HepG2 (cell line): Measurements from ENCODE around the gene ADCYAP1R1. TPM values are rescaled to one million over a fixed set of nuclear protein-coding genes. Genes with fewer than 3 reads are reported as not detected.

ENCODE experiments used
- ATAC-seq: fragments of 200-7000 bp; cut with Tn5 transposase; 3 replicates; pipeline ENCODE4 v1.9.1; 2020; ENCODE audit warnings: mild to moderate bottlenecking, moderate library complexity
- BruUV-seq: library from RNA; stranded (reverse); fragments of 400-500 nt; replicated peaks from 2 replicates; lab custom pipeline; 2021; lab: Mats Ljungman, UMichigan
- CTCF ChIA-PET: fragments of 300-600 bp; formaldehyde crosslinking; extraction: SDS; loops from one replicate; lab custom pipeline; 2021; ENCODE audit warnings: low total read pairs, inconsistent platforms, low intra/inter-chr PET ratio; lab: Yijun Ruan, JAX
- POLR2A ChIA-PET: fragments of 350-600 bp; sonication (Branson Sonifier 250); formaldehyde crosslinking; loops from one replicate; lab custom pipeline; 2020; ENCODE audit warnings: antibody characterized with exemption, inconsistent platforms; lab: Yijun Ruan, JAX
- DNase-seq: peaks from one replicate; pipeline ENCODE4 v3.0.0-alpha.2; 2015; ENCODE audit warnings: low spot score
- FAIRE-seq: peaks from 3 replicates; lab custom pipeline; 2011; peaks lifted over from hg19 to GRCh38; lab: Jason Lieb, UNC
- H2AFZ ChIP-seq: one replicate; pipeline ENCODE4 v1.6.1; 2011; ENCODE audit warnings: low read length, inconsistent platforms
- H3K27ac ChIP-seq: fragments of 300-600 bp; 3 replicates; pipeline ENCODE4 v1.8.0; 2011; ENCODE audit warnings: mixed run types, mild to moderate bottlenecking, mixed read lengths, low read length, inconsistent platforms; ENCODE audit not compliant: insufficient read depth; ENCODE audit errors: extremely low read length
- H3K27me3 ChIP-seq, 2 experiments: fragments of 200-600 bp in 1 of 2; 2 replicates in 1 of 2; 3 replicates in 1 of 2; pipeline versions ENCODE4 v1.6.0 to v1.8.0; 2011; ENCODE audit warnings: low read length in 2 of 2, mild to moderate bottlenecking in 2 of 2, moderate library complexity in 2 of 2, inconsistent platforms in 1 of 2; ENCODE audit not compliant: insufficient read depth in 2 of 2, control insufficient read depth in 1 of 2
- H3K36me3 ChIP-seq, 2 experiments: fragments of 200-600 bp in 1 of 2; replicated peaks in 1 of 2; 2 replicates in 1 of 2; 3 replicates in 1 of 2; pipeline versions ENCODE4 v1.5.1 to v1.8.0; 2011; ENCODE audit warnings: low read length in 2 of 2, inconsistent platforms in 1 of 2; ENCODE audit not compliant: insufficient read depth in 2 of 2, control insufficient read depth in 1 of 2
- H3K4me1 ChIP-seq: 2 replicates; pipeline ENCODE4 v1.5.1; 2012; ENCODE audit warnings: low read length, inconsistent platforms; ENCODE audit not compliant: insufficient read depth
- H3K4me2 ChIP-seq: 2 replicates; pipeline ENCODE4 v1.6.0; 2011; ENCODE audit warnings: low read depth, low read length, inconsistent platforms
- H3K4me3 ChIP-seq, 3 experiments: fragments of 200-600 bp in 1 of 3; sonication (generic), shearing (Covaris generic) in 1 of 3; replicated peaks in 1 of 3; 2 replicates each; pipeline ENCODE4 v1.5.1; 2011 to 2016; ENCODE audit warnings: low read length in 3 of 3, inconsistent platforms in 2 of 3, low read depth in 2 of 3, mild to moderate bottlenecking in 2 of 3, control low read depth in 1 of 3, mixed read lengths in 1 of 3; ENCODE audit not compliant: insufficient read depth in 1 of 3
- H3K79me2 ChIP-seq: one replicate; pipeline ENCODE4 v1.6.1; 2011; ENCODE audit warnings: low read length, inconsistent platforms; ENCODE audit not compliant: insufficient read depth
- H3K9ac ChIP-seq: 2 replicates; pipeline ENCODE4 v1.6.0; 2011; ENCODE audit warnings: mild to moderate bottlenecking, low read depth, low read length, inconsistent platforms; ENCODE audit not compliant: insufficient read depth
- H3K9me3 ChIP-seq: 2 replicates; pipeline ENCODE4 v1.5.1; 2012; ENCODE audit warnings: mild to moderate bottlenecking, low read length
- H4K20me1 ChIP-seq: 2 replicates; pipeline ENCODE4 v1.6.0; 2011; ENCODE audit warnings: inconsistent platforms, mild to moderate bottlenecking, low read length, moderate library complexity; ENCODE audit not compliant: insufficient read depth
- ARID5B ChIP-seq: IDR thresholded peaks from 2 replicates; pipeline ENCODE4 v1.4.0; 2020; ENCODE audit warnings: mild to moderate bottlenecking, missing genetic modification reagents
- CEBPB ChIP-seq: IDR thresholded peaks from 2 replicates; pipeline ENCODE4 v1.6.1; 2011; ENCODE audit warnings: low read depth, low read length, improper control_type of control experiment, borderline replicate concordance
- CTCF ChIP-seq: sonication (generic); formaldehyde crosslinking; IDR thresholded peaks from 2 replicates; pipeline ENCODE4 v1.5.0; 2020; ENCODE audit warnings: mild to moderate bottlenecking, missing genetic modification reagents, moderate library complexity
- ISL2 ChIP-seq: sonication (generic); formaldehyde crosslinking; IDR thresholded peaks from 2 replicates; pipeline ENCODE4 v1.5.0; 2020; ENCODE audit warnings: missing genetic modification reagents
- MAX ChIP-seq: IDR thresholded peaks from 2 replicates; pipeline ENCODE4 v1.6.1; 2012; ENCODE audit warnings: inconsistent platforms
- NFE2L1 ChIP-seq: sonication (generic); formaldehyde crosslinking; IDR thresholded peaks from 2 replicates; pipeline ENCODE4 v1.4.0; 2020; ENCODE audit warnings: missing genetic modification reagents, mild to moderate bottlenecking, borderline replicate concordance
- NRL ChIP-seq: sonication (generic); formaldehyde crosslinking; IDR thresholded peaks from 2 replicates; pipeline ENCODE4 v1.5.0; 2020; ENCODE audit warnings: missing genetic modification reagents, mild to moderate bottlenecking, moderate library complexity, borderline replicate concordance
- RAD21 ChIP-seq: fragments of 450-650 bp; formaldehyde crosslinking; IDR thresholded peaks from 2 replicates; pipeline ENCODE4 v1.5.0; 2020; ENCODE audit warnings: mild to moderate bottlenecking
- SRSF4 ChIP-seq: fragments of 200-400 bp; formaldehyde crosslinking; IDR thresholded peaks from one replicate; pipeline ENCODE4 v1.6.1; 2018; ENCODE audit warnings: mild to moderate bottlenecking, low read depth, low read length, moderate library complexity; ENCODE audit not compliant: poor library complexity, severe bottlenecking
- TFDP2 ChIP-seq: sonication (generic); formaldehyde crosslinking; IDR thresholded peaks from 2 replicates; pipeline ENCODE4 v1.4.0; 2020; ENCODE audit warnings: missing genetic modification reagents
- YY1 ChIP-seq: IDR thresholded peaks from 2 replicates; pipeline ENCODE4 v1.6.1; 2011; ENCODE audit warnings: low read length, low read depth, moderate library complexity, mild to moderate bottlenecking; ENCODE audit not compliant: insufficient read depth, insufficient replicate concordance
- ZIK1 ChIP-seq: sonication (generic); formaldehyde crosslinking; IDR thresholded peaks from 2 replicates; pipeline ENCODE4 v1.5.0; 2020; ENCODE audit warnings: mild to moderate bottlenecking, low read depth, missing genetic modification reagents, borderline replicate concordance
- ZNF234 ChIP-seq: sonication (generic); formaldehyde crosslinking; conservative IDR thresholded peaks from 2 replicates; pipeline ENCODE4 v1.5.1; 2020; ENCODE audit warnings: mild to moderate bottlenecking, missing genetic modification reagents
- ZNF605 ChIP-seq: sonication (generic); formaldehyde crosslinking; IDR thresholded peaks from 2 replicates; pipeline ENCODE4 v1.8.0; 2022; ENCODE audit warnings: mild to moderate bottlenecking, missing genetic modification reagents
- ZNF614 ChIP-seq: IDR thresholded peaks from 2 replicates; pipeline ENCODE4 v1.6.1; 2018; ENCODE audit warnings: missing biosample characterization, missing genetic modification reagents, inconsistent platforms, borderline replicate concordance
- ZNF761 ChIP-seq: sonication (generic); formaldehyde crosslinking; conservative IDR thresholded peaks from 2 replicates; pipeline ENCODE4 v1.4.0; 2020; ENCODE audit warnings: mild to moderate bottlenecking, missing genetic modification reagents
- WGBS: methylation state at CpG from one replicate; pipeline ENCODE4 v1.1.6; 2017; ENCODE audit warnings: low lambda C conversion rate; 5-methylcytosine and 5-hydroxymethylcytosine counted together
- in situ Hi-C: cut with HindIII; loops from 2 replicates; pipeline ENCODE4 v1.10.0; 2017; ENCODE audit warnings: low pct_unique_long_range_greater_than_20kb; ENCODE audit not compliant: extremely low pct_ligation_motif_present
- intact Hi-C: fragments of 100-400 bp; cut with micrococcal nuclease; formaldehyde crosslinking; loops from one replicate; pipeline ENCODE4 v1.10.0; 2022; ENCODE audit not compliant: unreplicated experiment
- polyA plus RNA-seq, 8 experiments: library from polyadenylated mRNA; depleted of rRNA in 3 of 8; stranded (reverse) in 7 of 8; unstranded in 1 of 8; fragments of >200 nt; fragmentation: Illumina TruSeq in 4 of 8; extraction: Trizol in 4 of 8; gene quantifications; 2 replicates each; pipeline versions ENCODE4 v1.2.1 to v1.2.3, GENCODE V29; 2011 to 2016; ENCODE audit warnings: low read depth in 4 of 8, missing spikeins in 1 of 8, mixed read lengths in 1 of 8; ENCODE audit not compliant: insufficient read depth in 1 of 8
- total RNA-seq, 5 experiments: library from RNA; depleted of rRNA; stranded (reverse); fragments of >200 nt; fragmentation: Illumina TruSeq; extraction: Trizol; gene quantifications; 2 replicates each; pipeline ENCODE4 v1.2.3, GENCODE V29; 2016; ENCODE audit warnings: low read depth in 1 of 5

Gene ADCYAP1R1
- total and polyA plus RNA-seq, 2 of the 13 experiments (the other 11 are each of a cell fraction or from before 2014, with no cell fraction given) = not detected

GRCh38 chr7:31120800-31121513, 68.8 kb downstream of the ADCYAP1R1 start (continued):
- no peak for TF ChIP-seq ZNF614
- no peak for TF ChIP-seq ZNF761 (CRISPR knock-in tag)
- TF ChIP-seq ZIK1 (CRISPR knock-in tag) = no peak
- no peak for TF ChIP-seq NRL (CRISPR knock-in tag)
- no peak for TF ChIP-seq RAD21
- no peak for TF ChIP-seq SRSF4
- TF ChIP-seq MAX = no peak
- no peak for TF ChIP-seq TFDP2

GRCh38 chr7:31121601-31122000, 69.5 kb downstream of the ADCYAP1R1 start:
- Histone ChIP-seq H2AFZ (no peak overlapping the region), H3K27ac (no peak overlapping the region), H3K4me1 (no peaks in the 10 kb centered on the region), H3K9ac (no peak overlapping the region), H3K4me2 (no peak overlapping the region), H3K36me3 (no peaks in the 10 kb centered on the region), H3K79me2 (no peaks in the 10 kb centered on the region), H3K9me3 (no peaks in the 10 kb centered on the region), H3K27me3 (0 out of 5 replicates have a peak, but pooled peaks cover 0 to 3% of the 10 kb centered on the region in 2 experiments), H3K4me3 (no peak overlapping the region), H4K20me1 (no peaks in the 10 kb centered on the region)
- ATAC-seq (no peak), FAIRE-seq (no peak), DNase-seq (no peak)
- no TSS peak for BruUV-seq
- 36% methylated on average over 2 of the region's 2 CpGs for WGBS
- in situ Hi-C loops = loop anchor here (5.0 kb wide), 2 partner anchors 139 to 319 kb away; no protein-coding TSS in a partner anchor
- intact Hi-C loops = no loop called here
- ChIA-PET POLR2A (no interaction called here), CTCF (interaction anchor here (1.7 to 1.8 kb wide), 2 partner anchors 138 to 321 kb away, joined by 9 to 22 read pairs; no protein-coding TSS in a partner anchor)
- TF ChIP-seq YY1 (no peak), CEBPB (no peak), NFE2L1 (no peak), ARID5B (CRISPR knock-in tag) (no peak), ISL2 (CRISPR knock-in tag) (no peak), ZNF234 (CRISPR knock-in tag) (no peak), ZNF605 (CRISPR knock-in tag) (no peak), CTCF (CRISPR knock-in tag) (no peak)
